ENCODE results near the gene C13orf46. TPM values are rescaled to one million over a fixed set of nuclear protein-coding genes. Genes with fewer than 3 reads are reported as not detected.

C13orf46 gene
- total and polyA plus RNA-seq, 2 donors (not counting 1 experiment from before 2014, with no cell fraction given): 1.4 to 4.8 TPM

GRCh38 chr13:113912596-113912995 is 61.3 kb downstream of the C13orf46 start:
- ChIA-PET CTCF (no interaction called here), POLR2A (no interaction called here)
- peaks cover 7% of the 10 kb centered on the region in 2 donors for H3K4me1 ChIP-seq (ENCODE audit: control insufficient read depth in 2 of 2, insufficient read depth in 2 of 2, low read length in 2 of 2)
- intact Hi-C loops (cut with micrococcal nuclease): no loop called here
- H3K9ac ChIP-seq (ENCODE audit: low read length): no peak overlapping the region
- no peaks in the 10 kb centered on the region for H3K79me2 ChIP-seq (ENCODE audit: control insufficient read depth, insufficient read depth, low read length)
- peaks cover 4% of the 10 kb centered on the region for H3K9me3 Mint-ChIP-seq (ENCODE audit: insufficient read depth)
- H3K9me3 ChIP-seq (ENCODE audit: control extremely low read depth in 1 of 3, control insufficient read depth in 2 of 3, insufficient read depth in 1 of 3, low read length in 2 of 3): peaks cover 0 to 4% (median 3%) of the 10 kb centered on the region in 3 donors
- H3K4me2 ChIP-seq (replicated peaks; ENCODE audit: low read depth, low read length, poor library complexity, severe bottlenecking): no peak overlapping the region
- DNase-seq (no peak), ATAC-seq (ENCODE audit: low read depth) (no peak)
- H3K4me3 Mint-ChIP-seq: no peak overlapping the region
- H4K20me1 ChIP-seq (ENCODE audit: control insufficient read depth, insufficient read depth, low read length, poor library complexity, severe bottlenecking): no peaks in the 10 kb centered on the region
- no peaks in the 10 kb centered on the region for H3K36me3 ChIP-seq (replicated peaks in 1 of 2; ENCODE audit: control extremely low read depth in 1 of 2, control insufficient read depth in 1 of 2, extremely low read depth in 1 of 2, insufficient read depth in 2 of 2, low read length in 1 of 2)
- H3K4me1 Mint-ChIP-seq: peaks cover 7% of the 10 kb centered on the region
- peaks cover 45% of the 10 kb centered on the region for H3K27me3 Mint-ChIP-seq
- H3K27ac ChIP-seq (ENCODE audit: low read length in 2 of 2): no peak overlapping the region
- WGBS (ENCODE audit: insufficient coverage): no CpG with 5 or more reads among the region's 3 CpGs
- H3K4me3 ChIP-seq (ENCODE audit: control extremely low read depth in 1 of 5, extremely low read depth in 1 of 5, insufficient read depth in 1 of 5, low read depth in 2 of 5, low read length in 4 of 5): no peak overlapping the region
- H2AFZ ChIP-seq (ENCODE audit: insufficient read depth, low read depth, low read length, poor library complexity, severe bottlenecking): no peak overlapping the region
- H3K27ac Mint-ChIP-seq: no peak overlapping the region
- TF ChIP-seq CTCF (IDR thresholded peaks at IDR 0.05) (no peak), EZH2 (IDR thresholded peaks at IDR 0.05; ENCODE audit: borderline replicate concordance, insufficient read depth, low read depth, low read length, poor library complexity, severe bottlenecking) (no peak)
- peaks cover 0 to 18% (median 12%) of the 10 kb centered on the region in 4 experiments for H3K27me3 ChIP-seq (replicated peaks in 1 of 4; ENCODE audit: control extremely low read depth in 1 of 4, control insufficient read depth in 3 of 4, insufficient read depth in 4 of 4, low read length in 3 of 4)

GRCh38 chr13:113907635-113908617 is 66.0 kb downstream of the C13orf46 start:
- Mint-ChIP-seq H3K4me3 (no peak overlapping the region), H3K9me3 (ENCODE audit: insufficient read depth) (peaks cover 4% of the 10 kb centered on the region), H3K27ac (no peak overlapping the region), H3K4me1 (peaks cover 7% of the 10 kb centered on the region), H3K27me3 (peaks cover 33% of the 10 kb centered on the region)
- ATAC-seq (ENCODE audit: low read depth): no peak
- Histone ChIP-seq H3K4me1 (ENCODE audit: control insufficient read depth in 2 of 2, insufficient read depth in 2 of 2, low read length in 2 of 2) (peaks cover 7% of the 10 kb centered on the region in 2 donors), H3K9ac (ENCODE audit: low read length) (no peak overlapping the region), H3K27me3 (replicated peaks in 1 of 4; ENCODE audit: control extremely low read depth in 1 of 4, control insufficient read depth in 3 of 4, insufficient read depth in 4 of 4, low read length in 3 of 4) (peaks cover 0 to 14% (median 11%) of the 10 kb centered on the region in 4 experiments), H3K4me3 (ENCODE audit: control extremely low read depth in 1 of 5, extremely low read depth in 1 of 5, insufficient read depth in 1 of 5, low read depth in 2 of 5, low read length in 4 of 5) (no peak overlapping the region), H3K36me3 (replicated peaks in 1 of 2; ENCODE audit: control extremely low read depth in 1 of 2, control insufficient read depth in 1 of 2, extremely low read depth in 1 of 2, insufficient read depth in 2 of 2, low read length in 1 of 2) (no peaks in the 10 kb centered on the region), H2AFZ (ENCODE audit: insufficient read depth, low read depth, low read length, poor library complexity, severe bottlenecking) (no peak overlapping the region), H4K20me1 (ENCODE audit: control insufficient read depth, insufficient read depth, low read length, poor library complexity, severe bottlenecking) (no peaks in the 10 kb centered on the region), H3K79me2 (ENCODE audit: control insufficient read depth, insufficient read depth, low read length) (no peaks in the 10 kb centered on the region), H3K27ac (ENCODE audit: low read length in 2 of 2) (no peak overlapping the region), H3K4me2 (replicated peaks; ENCODE audit: low read depth, low read length, poor library complexity, severe bottlenecking) (no peak overlapping the region), H3K9me3 (ENCODE audit: control extremely low read depth in 1 of 3, control insufficient read depth in 2 of 3, insufficient read depth in 1 of 3, low read length in 2 of 3) (peaks cover 0 to 5% (median 4%) of the 10 kb centered on the region in 3 donors)
- intact Hi-C loops (cut with micrococcal nuclease): no loop called here
- ChIA-PET POLR2A (no interaction called here), CTCF (no interaction called here)
- DNase-seq: no peak
- TF ChIP-seq CTCF (IDR thresholded peaks at IDR 0.05) (no peak), EZH2 (IDR thresholded peaks at IDR 0.05; ENCODE audit: borderline replicate concordance, insufficient read depth, low read depth, low read length, poor library complexity, severe bottlenecking) (no peak)
- WGBS (ENCODE audit: insufficient coverage): 42% methylated on average over 12 of the region's 17 CpGs

Data from B cell (primary cell).